H9 (cell line): ENCODE results near the gene TACO1. TPM values are rescaled to one million over a fixed set of nuclear protein-coding genes. Genes with fewer than 3 reads are reported as not detected.

Experiments
- DNase-seq: peaks from one replicate; pipeline ENCODE4 v3.0.0-alpha.2; 2017
- H2AFZ ChIP-seq: one replicate; pipeline ENCODE4 v1.6.1; 2013; ENCODE audit warnings: mild to moderate bottlenecking, low read length, control low read depth, moderate library complexity
- H2AK5ac ChIP-seq: 2 replicates; pipeline ENCODE4 v1.6.1; 2013; ENCODE audit warnings: low read length, control low read depth, mixed read lengths; ENCODE audit not compliant: insufficient read length
- H2BK120ac ChIP-seq: one replicate; pipeline ENCODE4 v1.6.1; 2013; ENCODE audit warnings: low read depth, mild to moderate bottlenecking, low read length, control low read depth, inconsistent platforms; ENCODE audit not compliant: poor library complexity, severe bottlenecking
- H2BK12ac ChIP-seq: 2 replicates; pipeline ENCODE4 v1.6.1; 2013; ENCODE audit warnings: low read length, control low read depth, mixed read lengths, low read depth; ENCODE audit not compliant: insufficient read length
- H2BK15ac ChIP-seq: 2 replicates; pipeline ENCODE4 v1.6.1; 2013; ENCODE audit warnings: low read depth, low read length, control low read depth
- H2BK20ac ChIP-seq: one replicate; pipeline ENCODE4 v1.6.1; 2013; ENCODE audit warnings: low read depth, mild to moderate bottlenecking, low read length, control low read depth, inconsistent platforms; ENCODE audit not compliant: poor library complexity, severe bottlenecking
- H2BK5ac ChIP-seq: 2 replicates; pipeline ENCODE4 v1.6.1; 2013; ENCODE audit warnings: low read length, control low read depth, mixed read lengths; ENCODE audit not compliant: insufficient read length
- H3K14ac ChIP-seq: 2 replicates; pipeline ENCODE4 v1.6.1; 2013; ENCODE audit warnings: low read length, control low read depth; ENCODE audit not compliant: insufficient read depth
- H3K18ac ChIP-seq: 2 replicates; pipeline ENCODE4 v1.6.1; 2013; ENCODE audit warnings: low read depth, mild to moderate bottlenecking, mixed read lengths, low read length, control low read depth; ENCODE audit not compliant: insufficient read length
- H3K23ac ChIP-seq: 2 replicates; pipeline ENCODE4 v1.6.1; 2013; ENCODE audit warnings: low read length, control low read depth, mixed read lengths, low read depth; ENCODE audit not compliant: insufficient read length
- H3K23me2 ChIP-seq: 2 replicates; pipeline ENCODE4 v1.6.1; 2013; ENCODE audit warnings: low read depth, mild to moderate bottlenecking, mixed read lengths, low read length, control low read depth; ENCODE audit not compliant: insufficient read length, poor library complexity, severe bottlenecking
- H3K27ac ChIP-seq: 2 replicates; pipeline ENCODE4 v1.5.1; 2013; ENCODE audit warnings: low read length, control low read depth, mixed read lengths, low read depth; ENCODE audit not compliant: insufficient read length
- H3K27me3 ChIP-seq: 2 replicates; pipeline ENCODE4 v1.6.1; 2013; ENCODE audit warnings: low read length, control low read depth, inconsistent platforms; ENCODE audit not compliant: insufficient read depth
- H3K4ac ChIP-seq: 2 replicates; pipeline ENCODE4 v1.6.1; 2013; ENCODE audit warnings: low read depth, mild to moderate bottlenecking, control low read depth, inconsistent platforms, low read length, moderate library complexity
- H3K4me1 ChIP-seq: 2 replicates; pipeline ENCODE4 v1.6.1; 2013; ENCODE audit warnings: low read length, control low read depth, inconsistent platforms; ENCODE audit not compliant: insufficient read depth
- H3K4me2 ChIP-seq: 2 replicates; pipeline ENCODE4 v1.6.1; 2013; ENCODE audit warnings: low read length, control low read depth, mixed read lengths; ENCODE audit not compliant: insufficient read length, insufficient read depth
- H3K56ac ChIP-seq: 2 replicates; pipeline ENCODE4 v1.6.1; 2013; ENCODE audit warnings: low read depth, mild to moderate bottlenecking, mixed read lengths, low read length, control low read depth; ENCODE audit not compliant: insufficient read length
- H3K79me1 ChIP-seq: 2 replicates; pipeline ENCODE4 v1.6.1; 2013; ENCODE audit warnings: low read depth, mild to moderate bottlenecking, moderate library complexity, low read length, control low read depth, inconsistent platforms; ENCODE audit not compliant: insufficient read depth, poor library complexity, severe bottlenecking
- H3K79me2 ChIP-seq: 2 replicates; pipeline ENCODE4 v1.6.1; 2013; ENCODE audit warnings: low read length, control low read depth, inconsistent platforms; ENCODE audit not compliant: insufficient read depth
- H3K9ac ChIP-seq: 2 replicates; pipeline ENCODE4 v1.6.1; 2013; ENCODE audit warnings: low read length, control low read depth, mixed read lengths; ENCODE audit not compliant: insufficient read length; ENCODE audit errors: extremely low read depth
- H3K9me3 ChIP-seq: one replicate; pipeline ENCODE4 v1.6.1; 2013; ENCODE audit warnings: low read depth, low read length, inconsistent platforms; ENCODE audit not compliant: control insufficient read depth
- H3T11ph ChIP-seq: one replicate; pipeline ENCODE4 v1.6.1; 2013; ENCODE audit warnings: mild to moderate bottlenecking, low read length, control low read depth, inconsistent platforms
- H4K20me1 ChIP-seq: one replicate; pipeline ENCODE4 v1.6.1; 2013; ENCODE audit not compliant: control insufficient read depth, insufficient read length, insufficient read depth
- H4K5ac ChIP-seq: 2 replicates; pipeline ENCODE4 v1.6.1; 2013; ENCODE audit warnings: low read depth, mild to moderate bottlenecking, mixed read lengths, low read length, control low read depth; ENCODE audit not compliant: insufficient read length
- H4K8ac ChIP-seq: replicated peaks from 2 replicates; pipeline ENCODE4 v1.6.1; 2013; ENCODE audit warnings: low read length, control low read depth, mixed read lengths, low read depth; ENCODE audit not compliant: insufficient read length
- H4K91ac ChIP-seq: 2 replicates; pipeline ENCODE4 v1.6.1; 2013; ENCODE audit warnings: low read depth, mild to moderate bottlenecking, moderate library complexity, mixed read lengths, low read length, control low read depth; ENCODE audit not compliant: insufficient read length
- H3K27ac Mint-ChIP-seq, 3 experiments: 2 replicates in 2 of 3; 3 replicates in 1 of 3; pipeline ENCODE4 v1.8.0; 2020 to 2021; ENCODE audit warnings: mixed read lengths in 3 of 3, mild to moderate bottlenecking in 1 of 3, moderate library complexity in 1 of 3
- H3K27me3 Mint-ChIP-seq: 2 replicates; pipeline ENCODE4 v1.8.0; 2021; ENCODE audit warnings: low read depth, mild to moderate bottlenecking, moderate library complexity, mixed read lengths
- H3K36me3 Mint-ChIP-seq, 3 experiments: 2 replicates in 2 of 3; 3 replicates in 1 of 3; pipeline ENCODE4 v1.8.0; 2020 to 2021; ENCODE audit warnings: low read depth in 3 of 3, mixed read lengths in 3 of 3; ENCODE audit not compliant: insufficient read depth in 1 of 3
- H3K4me1 Mint-ChIP-seq, 2 experiments: 2 replicates each; pipeline ENCODE4 v1.8.0; 2020; ENCODE audit warnings: mixed read lengths in 2 of 2
- H3K4me3 Mint-ChIP-seq, 2 experiments: 2 replicates in 1 of 2; 3 replicates in 1 of 2; pipeline ENCODE4 v1.8.0; 2020 to 2021; ENCODE audit warnings: mild to moderate bottlenecking in 2 of 2, mixed read lengths in 2 of 2, moderate library complexity in 1 of 2
- H3K9me3 Mint-ChIP-seq, 2 experiments: 2 replicates in 1 of 2; 3 replicates in 1 of 2; pipeline ENCODE4 v1.8.0; 2020; ENCODE audit warnings: mild to moderate bottlenecking in 2 of 2, mixed read lengths in 2 of 2, moderate library complexity in 1 of 2
- CTCF ChIP-seq: fragments of 200-600 bp; sonication (generic); conservative IDR thresholded peaks from 3 replicates; pipeline ENCODE4 v1.8.0; 2021; ENCODE audit warnings: antibody characterized with exemption, mild to moderate bottlenecking
- WGBS: extraction: QIAGEN DNeasy Blood & Tissue Kit; methylation state at CpG from one replicate; pipeline ENCODE4 v1.1.7; 2013; ENCODE audit warnings: missing lambda C conversion rate, low lambda C conversion rate, mixed read lengths; ENCODE audit not compliant: insufficient read length; ENCODE audit errors: extremely low coverage; 5-methylcytosine and 5-hydroxymethylcytosine counted together
- total RNA-seq: library from RNA; stranded (reverse); gene quantifications from 2 replicates; pipeline ENCODE4 v1.2.1, GENCODE V29; 2021

The TACO1 gene
- total RNA-seq, 1 experiment from 2014 or later, result 30.2 TPM

- Histone ChIP-seq H3K4me1 (peaks cover 7% of the 10 kb centered on the region; the same call in 1 of the 2 replicates), H2AFZ (no peak overlapping the region), H2BK5ac (no peak overlapping the region), H3K56ac (no peak overlapping the region), H4K20me1 (no peaks in the 10 kb centered on the region), H3K79me2 (peaks cover 3% of the 10 kb centered on the region; the same call in 1 of the 2 replicates), H3K27me3 (no peaks in the 10 kb centered on the region), H3K79me1 (peaks cover 2% of the 10 kb centered on the region), H3K4ac (no peak overlapping the region), H3K23ac (no peak overlapping the region), H3K27ac (no peak overlapping the region), H2BK120ac (no peak overlapping the region), H3K4me2 (no peak overlapping the region), H2BK15ac (no peak overlapping the region), H3K14ac (no peak overlapping the region), H3K9ac (no peak overlapping the region), H3K23me2 (peaks cover 2% of the 10 kb centered on the region), H4K91ac (no peak overlapping the region), H2BK20ac (no peak overlapping the region), H3K18ac (no peak overlapping the region), H2AK5ac (no peak overlapping the region), H3K9me3 (no peaks in the 10 kb centered on the region), H2BK12ac (no peak overlapping the region), H3T11ph (no peak overlapping the region), H4K8ac (no peak overlapping the region), H4K5ac (no peak overlapping the region)
- no peaks in the 10 kb centered on the region; a peak in 1 of 7 replicates for H3K36me3 Mint-ChIP-seq
- peaks cover 0 to 3% of the 10 kb centered on the region in 2 experiments; a peak in 1 of 5 replicates for H3K9me3 Mint-ChIP-seq
- H3K27ac Mint-ChIP-seq, result no peak overlapping the region; a peak in 1 of 7 replicates
- no CpG with 5 or more reads among the region's 4 CpGs for WGBS
- DNase-seq, result no peak
- no peak overlapping the region for H3K4me3 Mint-ChIP-seq
- peaks cover 35 to 37% of the 10 kb centered on the region in 2 experiments for H3K4me1 Mint-ChIP-seq
- H3K27me3 Mint-ChIP-seq, result peaks cover 1% of the 10 kb centered on the region; the same call in 1 of the 2 replicates
- no peak for TF ChIP-seq CTCF
Observed at GRCh38 chr17:63626551-63627180, 26.0 kb downstream of the TACO1 start.
